ENCODE results near the gene DOCK6. TPM values are rescaled to one million over a fixed set of nuclear protein-coding genes. Genes with fewer than 3 reads are reported as not detected.

The DOCK6 gene
- total RNA-seq, 1 experiment from 2014 or later, result 29.4 TPM

- H3K9me2 ChIP-seq (replicated peaks; ENCODE audit: low read length), result no peaks in the 10 kb centered on the region
- DNase-seq (peak; percentile 20), ATAC-seq (no peak)
- no peaks in the 10 kb centered on the region for H3K9me3 ChIP-seq (ENCODE audit: low read length)
- no peaks in the 10 kb centered on the region for H3K27me3 ChIP-seq (ENCODE audit: low read length)
- H3K27ac ChIP-seq (ENCODE audit: low read length), result no peak overlapping the region
- H3F3A ChIP-seq (ENCODE audit: low read length, unreplicated experiment), result no peaks in the 10 kb centered on the region
- intact Hi-C loops (cut with micrococcal nuclease), result loop anchor here (5.0 kb wide), 1 partner anchor 168 kb away; no protein-coding TSS in a partner anchor
- POLR2A ChIA-PET (ENCODE audit: unreplicated experiment), result no interaction called here
- H3K9ac ChIP-seq (ENCODE audit: low read length), result no peak overlapping the region
- no TSS peak for BruUV-seq (replicated peaks)
- no peaks in the 10 kb centered on the region for H3K36me3 ChIP-seq (ENCODE audit: low read depth, low read length)
- TF ChIP-seq EZH2phosphoT487 (IDR thresholded peaks at IDR 0.05; ENCODE audit: borderline replicate concordance, low read length), result no peak
- no peak for TF ChIP-seq CTCF (conservative IDR thresholded peaks at IDR 0.05; ENCODE audit: low read depth, low read length)
- TF ChIP-seq EZH2 (IDR thresholded peaks at IDR 0.05; ENCODE audit: low read length, unreplicated experiment), result no peak
- no peaks in the 10 kb centered on the region for H3K79me2 ChIP-seq (ENCODE audit: low read length)
- H4K20me1 ChIP-seq (ENCODE audit: low read length), result no peaks in the 10 kb centered on the region
- CTCF ChIA-PET, result interaction anchor here (0.6 kb wide), 1 partner anchor 92 kb away, joined by 3 read pairs; no protein-coding TSS in a partner anchor
- H3K4me2 ChIP-seq (ENCODE audit: low read length), result no peak overlapping the region
- H3K4me3 ChIP-seq (ENCODE audit: low read length), result no peak overlapping the region
- peaks cover 11% of the 10 kb centered on the region for H3K4me1 ChIP-seq (ENCODE audit: insufficient read depth, low read length)
- no peak overlapping the region for H2AFZ ChIP-seq (ENCODE audit: low read length)
Observed at GRCh38 chr19:11204943-11205349, 57.4 kb downstream of the DOCK6 start.

- intact Hi-C loops (cut with micrococcal nuclease), result loop anchor here (5.0 kb wide), 1 partner anchor 167 kb away; no protein-coding TSS in a partner anchor
- Histone ChIP-seq H2AFZ (ENCODE audit: low read length) (no peak overlapping the region), H3K4me1 (ENCODE audit: insufficient read depth, low read length) (peaks cover 11% of the 10 kb centered on the region), H3K9me3 (ENCODE audit: low read length) (no peaks in the 10 kb centered on the region), H3F3A (ENCODE audit: low read length, unreplicated experiment) (no peaks in the 10 kb centered on the region), H3K4me3 (ENCODE audit: low read length) (no peak overlapping the region), H3K9me2 (replicated peaks; ENCODE audit: low read length) (no peaks in the 10 kb centered on the region), H3K27me3 (ENCODE audit: low read length) (no peaks in the 10 kb centered on the region), H3K36me3 (ENCODE audit: low read depth, low read length) (no peaks in the 10 kb centered on the region), H4K20me1 (ENCODE audit: low read length) (no peaks in the 10 kb centered on the region), H3K9ac (ENCODE audit: low read length) (no peak overlapping the region), H3K27ac (ENCODE audit: low read length) (no peak overlapping the region), H3K4me2 (ENCODE audit: low read length) (no peak overlapping the region), H3K79me2 (ENCODE audit: low read length) (no peaks in the 10 kb centered on the region)
- POLR2A ChIA-PET (ENCODE audit: unreplicated experiment), result interaction anchor here (0.6 kb wide), 1 partner anchor 62 kb away, joined by 20 read pairs; no protein-coding TSS in a partner anchor
- no TSS peak for BruUV-seq (replicated peaks)
- no peak for TF ChIP-seq EZH2phosphoT487 (IDR thresholded peaks at IDR 0.05; ENCODE audit: borderline replicate concordance, low read length)
- TF ChIP-seq CTCF (conservative IDR thresholded peaks at IDR 0.05; ENCODE audit: low read depth, low read length), result peak; percentile 22; the same call in 1 of the 2 replicates
- ATAC-seq (peak; percentile 13; the same call in 1 of the 2 replicates), DNase-seq (no peak)
- CTCF ChIA-PET, result interaction anchor here (0.6 to 1.6 kb wide), 2 partner anchors 52 to 66 kb away, joined by 3 to 15 read pairs; no protein-coding TSS in a partner anchor
Observed at GRCh38 chr19:11204076-11204602, 58.2 kb downstream of the DOCK6 start.

Measured in PC-3 (cell line).